OCI-LY7 (cell line): ENCODE results near the gene STIM1.

Source experiments
- CTCF ChIP-seq: fragments of 200-600 bp; sonication (generic); conservative IDR thresholded peaks from 2 replicates; pipeline ENCODE4 v1.5.1; 2014; ENCODE audit warnings: mild to moderate bottlenecking, antibody characterized with exemption, low read length, moderate library complexity, mixed read lengths
- EZH2phosphoT487 ChIP-seq: fragments of 200-600 bp; sonication (generic); IDR thresholded peaks from 2 replicates; pipeline ENCODE4 v1.6.1; 2018; ENCODE audit warnings: low read depth, borderline replicate concordance, mild to moderate bottlenecking, mixed run types, antibody characterized with exemption, low read length, moderate library complexity, mixed read lengths

- TF ChIP-seq CTCF (no peak), EZH2phosphoT487 (no peak)
Measured at GRCh38 chr11:4090258-4090657, 234.8 kb downstream of the STIM1 start.
